Activated T-helper 2 cell treated with anti-CD3 and anti-CD28 coated beads, Interferon-gamma antibody, Interleukin-2, Interleukin-4, amounts not matched to agents 10 μg/mL and 5 μg/mL and 100 μg/mL, durations not matched to agents 14 hours and 24 hours and 36 hours (primary cell): ENCODE results near the gene EIF3A. TPM values are rescaled to one million over a fixed set of nuclear protein-coding genes. Genes with fewer than 3 reads are reported as not detected.

ENCODE experiments used
- DNase-seq: peaks from one replicate; pipeline ENCODE4 v3.0.0; 2021; ENCODE audit warnings: low spot score
- H3K27ac Mint-ChIP-seq: one replicate; pipeline ENCODE4 v1.8.0; 2021; ENCODE audit warnings: mixed read lengths
- H3K27me3 Mint-ChIP-seq: one replicate; pipeline ENCODE4 v1.8.0; 2021; ENCODE audit warnings: low read depth, mixed read lengths
- H3K36me3 Mint-ChIP-seq: one replicate; pipeline ENCODE4 v1.8.0; 2021; ENCODE audit warnings: low read depth, mixed read lengths
- H3K4me1 Mint-ChIP-seq: one replicate; pipeline ENCODE4 v1.8.0; 2021; ENCODE audit warnings: low read depth, mixed read lengths
- H3K4me3 Mint-ChIP-seq: one replicate; pipeline ENCODE4 v1.8.0; 2021; ENCODE audit warnings: low read depth, mild to moderate bottlenecking, moderate library complexity, mixed read lengths
- H3K9me3 Mint-ChIP-seq: one replicate; pipeline ENCODE4 v1.8.0; 2021; ENCODE audit warnings: mixed read lengths
- intact Hi-C: fragments of 100-400 bp; cut with micrococcal nuclease; formaldehyde crosslinking; loops from one replicate; pipeline ENCODE4 v1.15.1; 2023
- total RNA-seq: library from RNA; stranded (reverse); gene quantifications from 2 replicates; pipeline ENCODE4 v1.2.3, GENCODE V29; 2022

Gene EIF3A
- total RNA-seq, 1 donor from 2014 or later = 164 TPM

- Mint-ChIP-seq H3K36me3 (no peaks in the 10 kb centered on the region), H3K9me3 (no peaks in the 10 kb centered on the region), H3K27ac (peak overlapping the region; percentile 51), H3K27me3 (no peaks in the 10 kb centered on the region), H3K4me1 (peaks cover 43% of the 10 kb centered on the region), H3K4me3 (peak overlapping the region; percentile 10)
- DNase-seq = peak; percentile 54
- intact Hi-C loops = no loop called here
Measured at GRCh38 chr10:119090968-119091367, 10.4 kb upstream of the EIF3A start.

DNA sequence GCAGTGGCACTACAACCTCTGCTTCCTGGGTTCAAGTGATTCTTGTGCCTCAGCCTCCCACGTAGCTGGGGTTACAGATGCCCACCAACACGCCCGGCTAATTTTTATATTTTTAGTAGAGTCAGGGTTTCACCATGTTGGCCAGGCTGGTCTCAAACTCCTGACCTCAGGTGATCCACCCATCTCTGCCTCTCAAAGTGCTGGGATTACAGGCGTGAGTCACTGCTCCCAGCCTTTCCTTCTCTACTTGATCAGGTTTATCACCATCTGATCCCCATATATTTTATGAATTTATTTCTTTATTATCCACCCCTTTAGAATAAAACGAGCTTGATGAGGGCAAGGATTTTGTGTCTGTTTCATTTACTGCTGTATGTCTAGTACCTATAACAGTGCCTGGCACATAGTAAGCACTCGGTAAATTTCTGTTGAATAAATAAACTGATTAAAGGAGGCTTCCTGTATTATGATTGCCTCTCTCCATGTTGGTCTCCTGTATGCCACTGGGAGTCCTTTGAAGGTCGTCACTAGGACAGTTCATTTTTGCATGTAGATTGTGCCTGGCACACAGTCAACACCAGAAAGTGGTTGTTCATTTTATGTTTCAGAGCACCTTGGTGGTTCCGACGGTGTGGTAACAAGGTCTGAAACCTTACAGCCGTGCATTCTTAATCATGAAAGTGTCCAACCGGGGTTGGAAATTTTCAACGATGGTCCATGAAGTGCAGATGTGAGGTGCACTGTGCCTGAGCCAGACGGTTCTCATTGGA is 9.6 kb upstream of the EIF3A start:
- H3K4me3 Mint-ChIP-seq = no peak overlapping the region
- intact Hi-C loops = no loop called here

GRCh38 chr10:119087271-119087882 is 6.8 kb upstream of the EIF3A start:
- peaks cover 5% of the 10 kb centered on the region for H3K36me3 Mint-ChIP-seq
- no peak overlapping the region for H3K4me3 Mint-ChIP-seq
- no peaks in the 10 kb centered on the region for H3K27me3 Mint-ChIP-seq
- no peaks in the 10 kb centered on the region for H3K9me3 Mint-ChIP-seq
- intact Hi-C loops = no loop called here
- peaks cover 43% of the 10 kb centered on the region for H3K4me1 Mint-ChIP-seq
- no peak overlapping the region for H3K27ac Mint-ChIP-seq
- DNase-seq = no peak

More for the DNA sequence above, 9.6 kb upstream of the EIF3A start:
- Mint-ChIP-seq H3K9me3 (no peaks in the 10 kb centered on the region), H3K27ac (peak overlapping the region; percentile 43), H3K27me3 (no peaks in the 10 kb centered on the region), H3K36me3 (no peaks in the 10 kb centered on the region), H3K4me1 (peaks cover 39% of the 10 kb centered on the region)
- DNase-seq = no peak

- H3K27me3 Mint-ChIP-seq = no peaks in the 10 kb centered on the region
Measured at GRCh38 chr10:119084896-119085295, 4.3 kb upstream of the EIF3A start.

GRCh38 chr10:119079599-119080520 is 757 bp downstream of the EIF3A start:
- peak overlapping the region; percentile 93 for H3K4me3 Mint-ChIP-seq
- H3K4me1 Mint-ChIP-seq = peaks cover 36% of the 10 kb centered on the region
- peak; percentile 67 for DNase-seq
- H3K27ac Mint-ChIP-seq = peak overlapping the region; percentile 93
- intact Hi-C loops = loop anchor here (1.0 to 2.0 kb wide), 6 partner anchors 24 to 516 kb away; partner anchors contain the start of genes DENND10, PRDX3, SFXN4 and TIAL1
- peaks cover 56% of the 10 kb centered on the region for H3K36me3 Mint-ChIP-seq
- no peaks in the 10 kb centered on the region for H3K9me3 Mint-ChIP-seq
- H3K27me3 Mint-ChIP-seq = no peaks in the 10 kb centered on the region

More at GRCh38 chr10:119084896-119085295, 4.3 kb upstream of the EIF3A start:
- H3K36me3 Mint-ChIP-seq = peaks cover 16% of the 10 kb centered on the region
- no peak overlapping the region for H3K4me3 Mint-ChIP-seq
- no peak for DNase-seq
- H3K4me1 Mint-ChIP-seq = peaks cover 30% of the 10 kb centered on the region
- no peak overlapping the region for H3K27ac Mint-ChIP-seq
- no peaks in the 10 kb centered on the region for H3K9me3 Mint-ChIP-seq
- intact Hi-C loops = no loop called here

- peak overlapping the region; percentile 15 for H3K27ac Mint-ChIP-seq
- peaks cover 61% of the 10 kb centered on the region for H3K36me3 Mint-ChIP-seq
- H3K9me3 Mint-ChIP-seq = no peaks in the 10 kb centered on the region
- H3K27me3 Mint-ChIP-seq = no peaks in the 10 kb centered on the region
- H3K4me1 Mint-ChIP-seq = peaks cover 39% of the 10 kb centered on the region
- no peak for DNase-seq
- peak overlapping the region; percentile 93 for H3K4me3 Mint-ChIP-seq
- intact Hi-C loops = no loop called here
Measured at GRCh38 chr10:119078422-119079179, 2.0 kb downstream of the EIF3A start.

DNA sequence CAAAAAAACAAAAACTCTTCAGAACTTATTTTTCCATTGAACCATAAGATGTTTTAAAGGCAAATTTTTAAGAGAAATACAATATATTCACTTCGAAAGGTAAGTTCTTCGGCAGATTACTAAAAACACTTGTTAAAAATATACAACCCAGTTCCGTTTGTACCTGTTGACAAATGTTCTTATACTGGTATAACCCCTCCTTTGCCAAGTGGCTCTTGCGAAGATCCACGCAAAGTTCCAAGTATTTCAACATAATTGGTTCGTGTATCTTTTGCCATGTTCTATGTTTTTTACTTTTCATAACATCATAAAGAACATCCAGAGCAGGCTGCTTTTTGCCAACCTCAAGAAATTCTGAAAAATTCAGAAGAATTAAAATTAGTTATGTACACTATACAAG is 7.0 kb downstream of the EIF3A start:
- Mint-ChIP-seq H3K27me3 (no peaks in the 10 kb centered on the region), H3K27ac (peak overlapping the region; percentile 23), H3K4me3 (no peak overlapping the region), H3K36me3 (peaks cover 78% of the 10 kb centered on the region), H3K4me1 (peaks cover 44% of the 10 kb centered on the region), H3K9me3 (no peaks in the 10 kb centered on the region)
- no peak for DNase-seq
- intact Hi-C loops = no loop called here

DNA sequence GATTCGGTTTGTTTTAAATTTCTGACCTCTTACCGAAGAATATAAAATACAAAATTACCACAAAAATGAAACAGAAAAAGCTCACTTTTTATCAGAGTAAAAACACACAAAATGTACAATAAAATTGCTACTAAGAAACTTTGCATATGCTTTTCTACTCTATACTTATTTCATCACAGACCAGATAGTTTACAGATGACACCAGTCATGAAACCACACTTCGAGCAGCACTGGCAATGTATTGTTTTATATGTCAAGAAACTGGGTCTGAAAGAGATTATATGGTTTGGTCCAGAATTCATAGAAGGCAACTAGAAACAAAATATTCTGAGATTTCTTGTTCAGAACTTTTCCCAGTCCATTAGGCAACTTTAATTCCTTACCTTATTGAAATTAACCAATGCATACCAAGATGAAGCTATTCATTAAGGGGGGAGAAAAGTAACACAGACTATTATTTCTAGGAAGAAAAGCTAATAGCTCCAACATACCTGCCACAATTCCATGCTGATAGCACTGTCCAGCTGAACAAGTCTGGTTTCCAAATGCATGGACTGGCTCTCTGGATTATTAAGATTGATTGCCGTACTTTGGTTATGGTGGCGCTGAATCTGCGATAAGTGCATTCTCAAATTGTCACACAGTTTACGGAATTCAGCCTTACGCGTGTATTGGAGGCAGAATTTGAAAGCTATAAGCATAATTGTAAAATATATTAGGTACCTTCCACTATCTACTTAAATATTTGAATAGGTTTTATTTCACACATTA is 10.0 kb downstream of the EIF3A start:
- peaks cover 33% of the 10 kb centered on the region for H3K4me1 Mint-ChIP-seq
- no peaks in the 10 kb centered on the region for H3K27me3 Mint-ChIP-seq
- intact Hi-C loops = no loop called here
- H3K36me3 Mint-ChIP-seq = peaks cover 89% of the 10 kb centered on the region
- H3K27ac Mint-ChIP-seq = no peak overlapping the region
- no peak for DNase-seq
- no peak overlapping the region for H3K4me3 Mint-ChIP-seq
- no peaks in the 10 kb centered on the region for H3K9me3 Mint-ChIP-seq

GRCh38 chr10:119061926-119062325 is 18.7 kb downstream of the EIF3A start:
- H3K36me3 Mint-ChIP-seq = peaks cover 93% of the 10 kb centered on the region
- H3K27ac Mint-ChIP-seq = no peak overlapping the region
- intact Hi-C loops = no loop called here
- H3K27me3 Mint-ChIP-seq = no peaks in the 10 kb centered on the region
- DNase-seq = no peak
- no peak overlapping the region for H3K4me3 Mint-ChIP-seq
- no peaks in the 10 kb centered on the region for H3K9me3 Mint-ChIP-seq
- peaks cover 27% of the 10 kb centered on the region for H3K4me1 Mint-ChIP-seq

DNA sequence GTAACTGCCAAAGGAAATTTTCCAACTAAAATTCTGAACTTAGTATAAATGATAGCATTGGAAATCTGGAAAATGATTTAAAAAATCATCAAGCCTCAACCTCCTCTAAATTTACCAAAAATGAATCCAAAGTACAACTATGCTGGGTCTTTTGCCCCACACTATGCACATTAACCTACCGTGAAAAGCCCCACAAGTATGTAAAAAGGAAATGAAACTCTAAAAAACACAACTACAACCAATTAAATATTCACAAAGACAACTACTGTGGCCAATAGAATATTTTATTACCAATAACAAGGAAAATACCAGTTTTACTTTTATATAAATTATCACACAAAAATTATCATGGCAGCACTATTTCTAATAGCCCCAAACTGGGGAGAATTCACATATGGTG is 19.3 kb downstream of the EIF3A start:
- no peaks in the 10 kb centered on the region for H3K9me3 Mint-ChIP-seq
- intact Hi-C loops = no loop called here
- H3K27ac Mint-ChIP-seq = no peak overlapping the region
- no peak for DNase-seq
- no peak overlapping the region for H3K4me3 Mint-ChIP-seq
- H3K27me3 Mint-ChIP-seq = no peaks in the 10 kb centered on the region
- H3K4me1 Mint-ChIP-seq = peaks cover 27% of the 10 kb centered on the region
- H3K36me3 Mint-ChIP-seq = peaks cover 93% of the 10 kb centered on the region

DNA sequence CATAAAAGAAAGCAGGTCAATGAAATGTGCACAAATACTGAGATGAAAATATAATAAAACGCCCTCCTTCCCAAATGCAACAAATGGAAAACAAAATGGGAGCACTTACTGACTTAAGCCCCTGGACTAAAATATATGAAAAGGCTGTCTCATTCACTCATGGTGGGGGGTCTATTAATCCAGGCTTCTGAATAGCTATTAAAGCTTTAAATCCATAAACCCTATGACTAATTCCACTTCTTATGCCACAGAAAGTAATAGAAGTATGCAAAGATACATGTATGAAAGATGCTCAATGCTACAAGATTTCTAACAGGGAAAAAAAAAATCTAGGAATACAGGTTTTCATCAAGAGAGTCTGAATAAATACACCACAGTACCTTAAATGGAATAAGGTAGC is 20.5 kb downstream of the EIF3A start:
- Mint-ChIP-seq H3K4me3 (no peak overlapping the region), H3K9me3 (no peaks in the 10 kb centered on the region), H3K4me1 (peaks cover 26% of the 10 kb centered on the region), H3K27ac (no peak overlapping the region), H3K27me3 (no peaks in the 10 kb centered on the region), H3K36me3 (peaks cover 90% of the 10 kb centered on the region)
- DNase-seq = no peak
- intact Hi-C loops = no loop called here
